Islet precursor cell (in vitro differentiated cells): ENCODE measurements around the gene TRIM28.
"Not testable (repeated sequence)": the region's sequence is repeated elsewhere in the genome, so short reads cannot be mapped to it uniquely, and the experiment has no call there.

Experiments
- DNase-seq: peaks from one replicate; pipeline ENCODE4 v3.0.0-alpha.2; 2018

Gene TRIM28

DNA sequence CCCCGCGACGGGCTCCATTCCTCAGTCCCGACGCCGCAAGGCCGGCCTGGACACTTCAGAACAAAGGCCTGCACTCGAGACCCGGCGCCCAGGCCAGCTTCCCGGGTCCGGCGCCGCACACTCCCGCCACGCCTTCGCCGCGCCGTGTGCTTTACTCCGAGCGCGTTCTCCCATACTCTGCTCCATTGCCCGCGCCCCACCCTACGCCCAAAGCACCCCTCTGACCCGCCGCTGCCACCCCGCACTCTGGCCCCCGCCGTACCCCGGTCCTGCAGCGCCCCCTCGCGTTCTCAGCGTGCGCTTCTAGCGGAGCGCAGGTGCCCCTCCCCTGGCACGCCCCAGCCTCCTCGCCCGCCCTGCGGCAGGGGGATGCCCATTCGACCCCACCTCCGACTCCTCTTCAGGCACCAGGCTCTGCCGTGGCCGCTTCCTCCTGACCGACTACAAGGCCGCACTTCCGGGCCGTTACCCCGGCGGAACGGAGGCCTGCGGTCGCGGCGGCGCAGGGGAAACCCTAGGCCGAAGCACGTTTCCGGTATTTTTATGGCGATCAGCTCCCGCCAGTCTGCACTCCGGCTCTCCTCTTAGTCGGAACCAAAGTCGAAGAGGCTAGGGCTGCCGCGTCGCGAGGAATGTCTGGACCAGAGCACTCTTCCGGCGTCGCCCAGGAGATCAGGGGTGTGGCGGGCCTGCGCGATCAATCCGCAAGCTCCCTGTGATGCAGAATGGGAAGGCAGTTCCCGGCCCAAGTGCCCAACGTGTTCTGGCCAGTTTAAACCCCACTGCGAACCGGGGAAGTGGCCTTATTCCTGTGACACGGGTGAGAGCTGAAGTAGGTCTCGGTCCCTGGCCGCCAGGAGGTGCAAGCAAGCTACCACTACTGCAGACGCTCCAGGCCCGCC, 24.3 kb upstream of the TRIM28 start, which contains the start of gene ZBTB45:
Gene ZBTB45 (minus strand): TSS at position 456 of the 902 bp plus-strand sequence. CDS start 2,137 bp downstream, outside the sequence.
- peak; percentile 98 for DNase-seq

DNA sequence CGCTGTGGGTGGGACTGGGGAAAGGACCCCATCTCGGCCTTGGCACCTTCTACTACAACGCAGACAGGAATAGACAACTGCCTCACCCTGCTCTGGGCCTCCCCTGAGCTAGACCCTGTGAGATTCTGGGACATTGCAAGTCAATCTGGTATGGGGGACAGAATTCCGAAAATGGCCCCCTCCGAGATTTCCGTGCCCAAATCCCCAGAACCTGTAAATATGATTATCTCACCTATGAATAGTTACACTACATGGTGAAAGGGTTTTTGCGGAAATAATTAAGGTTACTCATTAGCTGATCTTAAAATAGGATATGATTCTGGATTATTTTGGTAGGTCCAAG, 23.6 kb upstream of the TRIM28 start:
- no peak for DNase-seq

- DNase-seq: no peak
Measured at GRCh38 chr19:58521651-58522050, 22.2 kb upstream of the TRIM28 start.

DNA sequence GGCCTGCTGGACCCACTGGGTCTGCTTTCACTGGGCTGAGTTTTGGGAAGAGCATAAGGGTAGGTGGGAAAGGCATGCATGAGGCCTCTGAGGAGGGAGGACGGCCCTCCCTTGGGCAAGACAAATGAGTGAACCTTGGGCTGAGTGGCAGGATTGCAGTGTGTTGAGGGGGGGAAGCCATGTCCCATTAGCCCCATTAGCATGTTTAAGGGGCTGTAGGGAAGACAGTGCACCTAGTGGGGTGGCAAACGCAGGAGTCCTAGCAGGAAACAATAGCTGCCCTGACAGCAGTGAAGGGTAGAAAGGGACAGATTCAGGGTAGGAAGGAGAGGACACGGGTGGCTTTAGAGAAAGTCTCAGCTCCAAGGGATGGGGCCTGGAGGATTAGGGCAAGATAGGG, 21.2 kb upstream of the TRIM28 start:
- DNase-seq: no peak

- DNase-seq: no peak
Measured at GRCh38 chr19:58529405-58529804, 14.5 kb upstream of the TRIM28 start.

DNA sequence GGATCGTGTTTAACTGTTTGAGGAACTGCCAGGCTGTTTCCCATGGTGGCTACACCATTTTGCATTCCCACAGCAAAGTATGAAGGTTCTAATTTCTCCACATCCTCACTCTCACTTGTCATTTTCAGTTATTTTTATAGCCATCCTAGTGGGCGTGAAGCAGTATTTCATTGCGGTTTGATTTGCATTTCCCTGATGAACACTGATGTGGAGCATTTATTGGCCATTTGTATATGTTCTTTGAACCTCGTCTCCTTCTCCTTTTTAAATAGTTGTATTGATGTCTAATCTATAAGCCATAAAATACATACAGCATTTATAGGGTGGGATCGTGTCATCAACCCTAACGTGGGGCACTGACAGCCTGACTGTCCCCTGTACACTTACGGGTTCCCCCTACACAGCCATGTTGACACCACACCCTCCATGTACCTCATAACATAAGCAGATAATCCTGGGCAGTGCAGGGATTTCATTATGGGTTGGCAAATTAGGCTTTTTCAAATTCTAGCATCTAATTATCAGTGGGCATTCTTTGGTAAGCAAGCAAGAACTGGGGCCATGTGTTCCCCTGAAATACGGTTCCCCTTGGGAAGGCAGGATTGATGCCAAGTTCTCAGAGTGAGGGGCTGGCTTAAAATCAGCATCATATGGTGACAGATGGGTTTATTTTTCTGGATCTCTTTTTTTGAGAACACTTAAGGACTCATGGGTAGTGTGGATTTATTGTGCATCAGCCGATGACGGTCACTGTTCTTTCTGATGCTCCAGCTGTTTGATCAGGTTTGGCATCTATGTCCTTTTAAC, 12.6 kb upstream of the TRIM28 start:
- DNase-seq: no peak

DNA sequence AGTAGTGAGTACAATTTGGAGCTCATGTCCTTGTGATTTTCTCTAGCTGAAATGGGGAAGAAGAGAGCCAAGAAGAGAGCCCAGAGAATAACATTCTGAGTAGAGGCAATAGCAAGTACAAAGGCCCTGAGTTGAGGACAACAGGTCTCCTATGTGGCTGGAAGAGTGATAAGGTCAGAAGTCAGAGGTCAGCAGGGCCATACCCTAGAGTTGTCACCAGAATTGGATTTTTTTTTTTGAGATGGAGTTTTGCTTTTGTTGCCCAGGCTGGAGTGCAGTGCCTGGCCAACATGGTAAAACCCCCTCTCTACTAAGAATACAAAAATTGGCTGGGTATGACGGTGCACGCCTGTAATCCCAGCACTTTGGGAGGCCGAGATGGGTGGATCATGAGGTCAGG, 8.0 kb upstream of the TRIM28 start:
- no peak for DNase-seq

DNA sequence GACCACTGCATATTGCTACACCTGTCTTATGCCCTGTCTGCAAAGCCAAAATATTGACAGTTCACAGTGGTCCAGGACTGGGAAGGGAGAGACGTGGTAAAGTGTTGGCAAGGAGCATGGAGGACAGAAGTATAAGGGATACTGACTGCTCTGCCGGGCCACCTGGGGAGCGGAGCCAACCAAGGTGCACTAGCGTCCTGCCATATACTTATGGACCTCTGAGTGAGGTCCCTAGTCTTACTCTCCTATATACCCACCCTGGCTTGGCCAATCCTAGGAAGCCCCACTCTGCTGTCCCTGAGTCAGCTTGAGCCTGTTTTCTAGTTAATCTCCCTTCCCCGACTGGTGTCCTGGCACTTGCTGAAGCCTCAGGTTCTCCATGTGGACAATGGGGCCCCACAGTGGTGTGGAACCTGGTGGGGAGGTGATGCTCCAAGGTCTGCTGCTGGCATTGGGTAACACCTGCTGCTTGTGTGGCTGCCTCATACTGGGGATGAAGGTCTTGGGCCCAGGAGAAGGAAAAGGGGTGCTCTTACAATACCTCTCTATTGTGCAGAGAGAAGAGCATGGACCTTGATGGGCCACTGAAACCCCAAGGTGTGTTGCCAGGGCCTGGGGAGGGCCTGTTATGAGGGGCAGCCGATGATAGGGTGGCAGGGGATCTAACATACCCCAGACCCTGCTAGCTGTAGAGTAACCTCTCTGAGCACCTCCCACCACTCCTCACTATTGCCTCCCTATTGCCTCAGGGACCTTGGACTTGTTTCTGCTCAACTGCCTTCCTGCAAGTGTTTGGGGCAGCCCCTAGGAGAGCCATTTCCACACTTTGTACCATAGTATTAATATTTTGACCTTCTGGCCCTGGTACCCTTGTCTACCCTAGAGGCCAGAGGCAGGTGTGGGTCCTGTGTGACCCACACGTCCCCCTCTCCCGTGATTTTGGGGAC, 6.7 kb upstream of the TRIM28 start:
- no peak for DNase-seq

- peak; percentile 92 for DNase-seq
Measured at GRCh38 chr19:58538257-58539168, 5.4 kb upstream of the TRIM28 start.

DNA sequence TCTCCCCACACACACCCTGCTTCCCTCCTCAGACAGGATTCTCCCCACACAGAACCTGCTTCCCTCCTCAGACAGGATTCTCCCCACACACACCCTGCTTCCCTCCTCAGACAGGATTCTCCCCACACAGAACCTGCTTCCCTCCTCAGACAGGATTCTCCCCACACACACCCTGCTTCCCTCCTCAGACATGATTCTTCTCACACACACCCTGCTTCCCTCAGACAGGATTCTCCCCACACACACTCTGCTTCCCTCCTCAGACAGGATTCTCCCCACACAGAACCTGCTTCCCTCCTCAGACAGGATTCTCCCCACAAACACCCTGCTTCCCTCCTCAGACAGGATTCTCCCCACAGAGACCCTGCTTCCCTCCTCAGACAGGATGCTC, 4.7 kb upstream of the TRIM28 start:
- DNase-seq: not testable (repeated sequence)

GRCh38 chr19:58542641-58543372, 1.1 kb upstream of the TRIM28 start:
- not testable (repeated sequence) for DNase-seq

- DNase-seq: no peak
Measured at GRCh38 chr19:58544591-58545285, 874 bp downstream of the TRIM28 start.

- no peak for DNase-seq
Measured at GRCh38 chr19:58545286-58546018, 1.6 kb downstream of the TRIM28 start.

DNA sequence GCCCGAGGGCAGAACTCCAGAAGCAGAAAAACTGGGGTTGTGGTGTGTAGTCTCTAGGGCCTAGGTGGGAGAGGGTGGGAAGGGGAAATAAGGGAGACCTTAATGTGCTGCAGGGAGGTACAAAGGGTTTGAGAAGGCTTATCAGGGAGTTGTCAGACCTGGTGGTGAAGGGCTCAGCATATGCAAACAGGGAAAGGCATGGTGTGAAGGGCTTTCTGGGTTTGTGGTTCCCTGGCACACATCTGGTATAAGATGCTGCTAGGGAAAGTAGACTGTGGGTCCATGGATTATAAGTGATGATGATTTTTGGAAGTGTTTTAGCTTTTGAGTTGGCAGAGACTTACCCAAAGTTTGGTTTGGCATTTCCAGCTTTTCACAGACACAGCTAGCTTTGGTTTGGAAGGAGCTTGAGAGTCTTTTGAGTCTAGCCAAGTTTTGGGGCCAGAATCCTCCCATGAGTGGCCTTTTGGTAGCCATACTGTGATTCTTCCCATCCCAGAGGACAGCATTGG, 2.2 kb downstream of the TRIM28 start:
- no peak for DNase-seq

GRCh38 chr19:58547323-58548312, 3.8 kb downstream of the TRIM28 start:
- DNase-seq: no peak

- no peak for DNase-seq
Measured at GRCh38 chr19:58548859-58549663, 5.2 kb downstream of the TRIM28 start.
